Measurements from ENCODE around the gene ERFL.

ERFL gene

GRCh38 chr19:41872775-41873647 is 55.2 kb downstream of the ERFL start (continued):
- TF ChIP-seq ZNF658 (tag by site-specific recombination; IDR thresholded peaks at IDR 0.05) (no peak), SCRT1 (tag by site-specific recombination; IDR thresholded peaks at IDR 0.05; ENCODE audit: borderline replicate concordance) (no peak), ZNF692 (tag by site-specific recombination; IDR thresholded peaks at IDR 0.05) (0 out of 2 replicates have a peak, but pooled peaks have one; percentile 19), ZBTB17 (tag by site-specific recombination; IDR thresholded peaks at IDR 0.05) (peak; percentile 88), ZNF600 (tag by site-specific recombination; IDR thresholded peaks at IDR 0.05) (peak; percentile 96), FEZF1 (tag by site-specific recombination; IDR thresholded peaks at IDR 0.05) (0 out of 2 replicates have a peak, but pooled peaks have one; percentile 8), ZNF654 (tag by site-specific recombination; IDR thresholded peaks at IDR 0.05; ENCODE audit: low read depth) (peak; percentile 74), MZF1 (tag by site-specific recombination; IDR thresholded peaks at IDR 0.05; ENCODE audit: borderline replicate concordance) (peak; percentile 65; the same call in 1 of the 2 replicates), ZNF488 (tag by site-specific recombination; IDR thresholded peaks at IDR 0.05) (no peak), ZNF549 (tag by site-specific recombination; IDR thresholded peaks at IDR 0.05) (no peak), ZNF121 (tag by site-specific recombination; IDR thresholded peaks at IDR 0.05) (peak; percentile 98), ZNF426 (tag by site-specific recombination; IDR thresholded peaks at IDR 0.05) (no peak), RBAK (tag by site-specific recombination; IDR thresholded peaks at IDR 0.05) (no peak), ZNF544 (tag by site-specific recombination; IDR thresholded peaks at IDR 0.05) (no peak), ZNF629 (tag by site-specific recombination; IDR thresholded peaks at IDR 0.05) (0 out of 2 replicates have a peak, but pooled peaks have one; percentile 34), ZNF580 (tag by site-specific recombination; IDR thresholded peaks at IDR 0.05) (peak; percentile 74; the same call in 1 of the 2 replicates), ZXDB (tag by site-specific recombination; IDR thresholded peaks at IDR 0.05) (peak; percentile 17; the same call in 1 of the 2 replicates), SP3 (tag by site-specific recombination; IDR thresholded peaks at IDR 0.05) (peak; percentile 12; the same call in 1 of the 2 replicates), ZNF2 (tag by site-specific recombination; IDR thresholded peaks at IDR 0.05) (peak; percentile 79), ZSCAN30 (tag by site-specific recombination; IDR thresholded peaks at IDR 0.05) (peak; percentile 66), OSR2 (tag by site-specific recombination; IDR thresholded peaks at IDR 0.05) (no peak), ZBTB10 (tag by site-specific recombination; IDR thresholded peaks at IDR 0.05) (no peak; the same call in 1 of the 2 replicates), ZNF148 (tag by site-specific recombination; IDR thresholded peaks at IDR 0.05; ENCODE audit: borderline replicate concordance) (no peak), ZNF701 (tag by site-specific recombination; IDR thresholded peaks at IDR 0.05) (no peak), KLF17 (tag by site-specific recombination; IDR thresholded peaks at IDR 0.05) (no peak), ZFP69B (tag by site-specific recombination; IDR thresholded peaks at IDR 0.05) (0 out of 2 replicates have a peak, but pooled peaks have one; percentile 12), ZFP37 (tag by site-specific recombination; IDR thresholded peaks at IDR 0.05) (0 out of 2 replicates have a peak, but pooled peaks have one; percentile 13), ZBTB6 (tag by site-specific recombination; IDR thresholded peaks at IDR 0.05) (peak; percentile 74; the same call in 1 of the 2 replicates), ZBTB8A (tag by site-specific recombination; IDR thresholded peaks at IDR 0.05) (peak; percentile 85)
